Vagina (tissue), 2 donors: ENCODE results near the gene KATNB1. TPM values are rescaled to one million over a fixed set of nuclear protein-coding genes. Genes with fewer than 3 reads are reported as not detected.

Experiments
- DNase-seq, 2 donors: peaks; one replicate each; pipeline ENCODE4 v3.0.0-alpha.2; 2017; ENCODE audit errors: extremely low spot score in 2 of 2
- H3K27ac ChIP-seq: fragments of 200-600 bp; sonication (generic); one replicate; pipeline ENCODE4 v1.5.1; 2019
- H3K27me3 ChIP-seq: fragments of 200-600 bp; sonication (generic); one replicate; pipeline ENCODE4 v1.5.1; 2019
- H3K36me3 ChIP-seq, 2 donors: fragments of 200-600 bp; sonication (generic); one replicate each; pipeline ENCODE4 v1.5.1; 2017 to 2019
- H3K4me1 ChIP-seq: fragments of 200-600 bp; sonication (generic); one replicate; pipeline ENCODE4 v1.5.1; 2019
- H3K4me3 ChIP-seq, 2 donors: fragments of 200-600 bp; sonication (generic); 1 replicate in 1 of 2; 2 replicates in 1 of 2; pipeline ENCODE4 v1.5.1; 2016 to 2019
- H3K9me3 ChIP-seq: fragments of 200-600 bp; sonication (generic); one replicate; pipeline ENCODE4 v1.5.1; 2019
- CTCF ChIP-seq, 3 experiments: fragments of 450-650 bp in 2 of 3; fragments of 200-600 bp in 1 of 3; sonication (generic) in 1 of 3; IDR thresholded peaks; one replicate each; pipeline ENCODE4 v1.5.1; 2017 to 2019; ENCODE audit warnings: antibody characterized with exemption in 3 of 3, mild to moderate bottlenecking in 2 of 3, moderate library complexity in 2 of 3
- POLR2A ChIP-seq, 2 donors: fragments of 450-650 bp; IDR thresholded peaks; one replicate each; pipeline ENCODE4 v1.6.1; 2017; ENCODE audit warnings: antibody characterized with exemption in 2 of 2, mild to moderate bottlenecking in 2 of 2, moderate library complexity in 2 of 2
- POLR2AphosphoS5 ChIP-seq, 2 donors: sonication (generic); formaldehyde crosslinking; IDR thresholded peaks; one replicate each; pipeline ENCODE4 v1.9.0; 2017; ENCODE audit warnings: antibody characterized with exemption in 2 of 2, mild to moderate bottlenecking in 2 of 2, low read depth in 1 of 2; ENCODE audit not compliant: insufficient read depth in 1 of 2
- intact Hi-C: fragments of 100-400 bp; cut with DNase I; formaldehyde crosslinking; loops from one replicate; pipeline ENCODE4 v1.15.1; 2023
- total RNA-seq: library from RNA; depleted of rRNA; stranded (reverse); fragments of >200 nt; gene quantifications from one replicate; pipeline ENCODE4 v1.2.3, GENCODE V29; 2016

The KATNB1 gene
- total RNA-seq, 1 donor from 2014 or later: 23.6 TPM

DNA sequence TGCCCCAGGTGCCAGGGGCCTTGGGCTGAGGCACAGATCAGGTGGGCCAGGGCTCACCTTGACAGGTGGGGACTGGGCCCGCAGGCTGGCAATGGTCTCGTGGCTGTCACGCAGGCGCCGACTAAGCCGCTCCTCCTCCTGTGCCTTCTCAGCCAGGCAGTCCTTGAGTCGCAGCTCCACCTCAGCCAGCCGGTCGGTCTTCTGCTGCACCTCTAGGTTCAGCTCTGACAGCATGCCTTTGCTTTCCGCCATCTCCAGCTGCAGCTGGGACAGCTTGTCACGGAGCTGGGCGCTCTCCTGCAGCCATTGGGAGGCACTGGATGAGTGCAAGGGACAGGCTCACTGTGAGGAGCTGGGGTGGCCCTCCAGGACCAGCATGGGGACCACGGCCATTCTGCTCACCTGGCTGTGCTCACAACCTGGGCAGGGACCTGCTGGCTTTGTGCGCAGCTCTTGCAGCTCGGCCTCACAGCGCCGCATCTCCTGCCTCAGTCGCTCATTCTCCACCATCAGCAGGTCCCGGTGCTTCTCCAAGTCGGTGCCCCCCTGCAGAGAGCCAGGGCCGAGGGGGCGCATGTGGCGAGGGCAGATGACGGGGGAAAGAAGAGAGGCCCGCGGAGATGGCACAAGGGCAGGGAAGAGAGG lies 35.7 kb downstream of the KATNB1 start:
- intact Hi-C loops: no loop called here
- no peak for DNase-seq
- Histone ChIP-seq H3K36me3 (peaks cover 0 to 36% of the 10 kb centered on the region in 2 donors), H3K27me3 (no peaks in the 10 kb centered on the region), H3K4me3 (no peak overlapping the region), H3K9me3 (no peaks in the 10 kb centered on the region), H3K27ac (no peak overlapping the region), H3K4me1 (no peaks in the 10 kb centered on the region)
- no peak for TF ChIP-seq POLR2A (IDR thresholded peaks at IDR 0.05)
- TF ChIP-seq POLR2AphosphoS5 (IDR thresholded peaks at IDR 0.05; ENCODE audit: insufficient read depth in 1 of 2, low read depth in 1 of 2): no peak
- TF ChIP-seq CTCF (IDR thresholded peaks at IDR 0.05): no peak

DNA sequence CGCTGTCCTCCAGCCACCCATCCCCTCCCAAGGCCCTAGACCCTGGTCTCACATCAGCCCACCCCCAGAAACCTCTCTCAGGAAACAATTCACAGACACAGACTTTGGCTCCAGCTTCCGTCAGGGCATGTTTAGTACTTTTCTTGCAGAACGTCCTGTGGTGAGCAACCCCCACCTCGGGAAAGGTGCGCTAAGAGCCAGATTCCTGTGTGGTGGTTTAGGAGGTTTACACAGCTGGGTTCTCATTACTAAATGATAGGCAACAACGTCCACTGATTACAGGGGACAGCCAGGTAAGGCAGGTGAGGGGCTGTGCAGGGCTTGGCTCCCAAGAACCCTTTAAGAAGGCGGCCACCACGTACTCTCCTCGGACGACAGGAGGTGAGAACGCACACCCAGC lies 37.4 kb downstream of the KATNB1 start:
- peaks cover 0 to 36% of the 10 kb centered on the region in 2 donors for H3K36me3 ChIP-seq
- H3K27me3 ChIP-seq: no peaks in the 10 kb centered on the region
- H3K4me1 ChIP-seq: no peaks in the 10 kb centered on the region
- no peaks in the 10 kb centered on the region for H3K9me3 ChIP-seq
- TF ChIP-seq POLR2AphosphoS5 (IDR thresholded peaks at IDR 0.05; ENCODE audit: insufficient read depth in 1 of 2, low read depth in 1 of 2): no peak
- no peak for TF ChIP-seq CTCF (IDR thresholded peaks at IDR 0.05)
- TF ChIP-seq POLR2A (IDR thresholded peaks at IDR 0.05): no peak
- no peak for DNase-seq
- no peak overlapping the region for H3K27ac ChIP-seq
- no peak overlapping the region for H3K4me3 ChIP-seq
- intact Hi-C loops: no loop called here

GRCh38 chr16:57773655-57774295 lies 38.2 kb downstream of the KATNB1 start:
- DNase-seq: no peak
- H3K9me3 ChIP-seq: no peaks in the 10 kb centered on the region
- peaks cover 0 to 32% of the 10 kb centered on the region in 2 donors for H3K36me3 ChIP-seq
- TF ChIP-seq POLR2A (IDR thresholded peaks at IDR 0.05): no peak
- no peak for TF ChIP-seq POLR2AphosphoS5 (IDR thresholded peaks at IDR 0.05; ENCODE audit: insufficient read depth in 1 of 2, low read depth in 1 of 2)
- TF ChIP-seq CTCF (IDR thresholded peaks at IDR 0.05): no peak
- intact Hi-C loops: no loop called here
- H3K4me3 ChIP-seq: no peak overlapping the region
- no peaks in the 10 kb centered on the region for H3K4me1 ChIP-seq
- no peak overlapping the region for H3K27ac ChIP-seq
- no peaks in the 10 kb centered on the region for H3K27me3 ChIP-seq

DNA sequence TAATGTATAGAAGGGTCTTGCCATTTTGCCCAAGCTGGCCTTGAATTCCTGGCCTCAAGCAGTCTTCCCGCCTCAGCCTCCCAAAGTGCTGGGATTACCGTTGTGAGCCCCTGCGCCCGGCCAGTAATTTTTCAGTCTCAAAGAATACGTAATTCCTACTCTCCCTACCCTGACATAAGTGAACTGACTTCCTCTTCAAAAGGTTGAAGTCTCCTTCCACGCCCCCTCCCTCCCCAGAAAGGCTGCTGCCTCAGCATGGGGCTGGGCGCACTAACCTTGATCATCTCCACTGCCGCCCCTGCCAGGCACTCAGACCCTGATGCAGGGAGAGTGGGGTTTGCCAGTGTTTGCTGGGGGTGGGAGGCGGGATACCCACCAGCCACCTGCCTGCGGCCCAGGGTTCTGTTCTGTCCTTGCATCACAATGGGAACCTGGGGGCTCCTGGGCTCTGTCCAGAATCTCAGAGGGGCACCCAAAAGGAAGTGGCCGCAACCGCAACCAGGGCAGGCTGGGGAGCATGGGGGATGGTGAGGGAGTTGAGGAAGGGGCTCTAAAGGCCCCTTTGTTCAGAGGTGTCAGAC lies 39.2 kb downstream of the KATNB1 start:
- H3K4me1 ChIP-seq: no peaks in the 10 kb centered on the region
- intact Hi-C loops: no loop called here
- H3K9me3 ChIP-seq: no peaks in the 10 kb centered on the region
- H3K36me3 ChIP-seq: peaks cover 0 to 23% of the 10 kb centered on the region in 2 donors
- DNase-seq: no peak
- TF ChIP-seq POLR2A (IDR thresholded peaks at IDR 0.05) (no peak), CTCF (IDR thresholded peaks at IDR 0.05) (no peak), POLR2AphosphoS5 (IDR thresholded peaks at IDR 0.05; ENCODE audit: insufficient read depth in 1 of 2, low read depth in 1 of 2) (no peak)
- H3K4me3 ChIP-seq: no peak overlapping the region
- no peaks in the 10 kb centered on the region for H3K27me3 ChIP-seq
- H3K27ac ChIP-seq: no peak overlapping the region
